Endothelial cell of umbilical vein (primary cell): ENCODE measurements around the gene PLEKHG7. TPM values are rescaled to one million over a fixed set of nuclear protein-coding genes. Genes with fewer than 3 reads are reported as not detected.

Experiments used
- BruUV-seq: library from RNA; stranded (reverse); fragments of 400-500 nt; replicated peaks from 2 replicates; lab custom pipeline; 2021; lab: Mats Ljungman, UMichigan
- CTCF ChIA-PET: fragments of 300-600, 350-600 bp; sonication (Branson Sonifier 250); formaldehyde crosslinking; loops from one replicate; lab custom pipeline; 2021; ENCODE audit warnings: antibody characterized with exemption, inconsistent platforms; lab: Charles Lee
- POLR2A ChIA-PET: fragments of 300-600, 350-600 bp; sonication (Branson Sonifier 250); formaldehyde crosslinking; loops from one replicate; lab custom pipeline; 2021; ENCODE audit warnings: antibody characterized with exemption, inconsistent platforms; lab: Charles Lee
- DNase-seq: peaks from one replicate; pipeline ENCODE4 v3.0.0-alpha.2; 2011; ENCODE audit warnings: low read depth, low spot score
- FAIRE-seq: peaks from 2 replicates; lab custom pipeline; 2011; peaks lifted over from hg19 to GRCh38; lab: Jason Lieb, UNC
- H2AFZ ChIP-seq: 2 replicates; pipeline ENCODE4 v1.6.0; 2012; ENCODE audit warnings: low read depth, low read length, control low read depth, inconsistent platforms
- H3K27ac ChIP-seq: 2 replicates; pipeline ENCODE4 v1.5.1; 2011; ENCODE audit warnings: low read depth, mild to moderate bottlenecking, control low read depth, low read length, moderate library complexity; ENCODE audit not compliant: insufficient read depth
- H3K27me3 ChIP-seq, 2 experiments: 2 replicates each; pipeline versions ENCODE4 v1.6.0 to v1.6.1; 2011; ENCODE audit warnings: low read length in 2 of 2, mixed read lengths in 1 of 2; ENCODE audit not compliant: control insufficient read depth in 2 of 2, insufficient read depth in 2 of 2
- H3K36me3 ChIP-seq, 2 experiments: 2 replicates in 1 of 2; 3 replicates in 1 of 2; pipeline ENCODE4 v1.5.1; 2011; ENCODE audit warnings: low read length in 2 of 2, mild to moderate bottlenecking in 1 of 2, moderate library complexity in 1 of 2; ENCODE audit not compliant: control insufficient read depth in 2 of 2, insufficient read depth in 2 of 2; ENCODE audit errors: extremely low read depth in 1 of 2
- H3K4me1 ChIP-seq: 3 replicates; pipeline ENCODE4 v1.5.1; 2011; ENCODE audit warnings: mild to moderate bottlenecking, low read length; ENCODE audit not compliant: control insufficient read depth, insufficient read depth; ENCODE audit errors: extremely low read depth
- H3K4me2 ChIP-seq: 2 replicates; pipeline ENCODE4 v1.6.1; 2011; ENCODE audit warnings: low read length, control low read depth, mixed read lengths; ENCODE audit not compliant: insufficient read depth
- H3K4me3 ChIP-seq, 3 experiments: fragments of 200-600 bp in 1 of 3; sonication (generic), shearing (Covaris generic) in 1 of 3; replicated peaks in 1 of 3; 2 replicates each; pipeline ENCODE4 v1.5.1; 2011 to 2016; ENCODE audit warnings: control low read depth in 3 of 3, low read length in 3 of 3, mild to moderate bottlenecking in 2 of 3, inconsistent platforms in 1 of 3, low read depth in 1 of 3, moderate library complexity in 1 of 3; ENCODE audit not compliant: insufficient read depth in 1 of 3
- H3K79me2 ChIP-seq: 2 replicates; pipeline ENCODE4 v1.6.0; 2012; ENCODE audit warnings: low read length, inconsistent platforms; ENCODE audit not compliant: control insufficient read depth, insufficient read depth
- H3K9ac ChIP-seq: replicated peaks from 2 replicates; pipeline ENCODE3; 2011; ENCODE audit warnings: low read length, control low read depth; ENCODE audit not compliant: insufficient read depth; ENCODE audit errors: extremely low read depth
- H3K9me1 ChIP-seq: replicated peaks from 3 replicates; pipeline ENCODE4 v1.6.0; 2011; ENCODE audit warnings: mild to moderate bottlenecking, low read length; ENCODE audit not compliant: control insufficient read depth, insufficient read depth; ENCODE audit errors: extremely low read depth
- H3K9me3 ChIP-seq: replicated peaks from 2 replicates; pipeline ENCODE4 v1.5.1; 2012; ENCODE audit warnings: low read length, inconsistent platforms; ENCODE audit not compliant: control insufficient read depth, insufficient read depth
- H4K20me1 ChIP-seq: replicated peaks from 2 replicates; pipeline ENCODE3; 2011; ENCODE audit warnings: mild to moderate bottlenecking, low read length; ENCODE audit not compliant: control insufficient read depth, insufficient read depth; ENCODE audit errors: extremely low read depth
- CTCF ChIP-seq, 2 donors: IDR thresholded peaks; 1 replicate in 1 of 2; 2 replicates in 1 of 2; pipeline ENCODE4 v1.5.1; 2011; ENCODE audit warnings: low read length in 2 of 2, mild to moderate bottlenecking in 2 of 2, moderate library complexity in 2 of 2, control low read depth in 1 of 2, inconsistent platforms in 1 of 2, low read depth in 1 of 2; ENCODE audit not compliant: insufficient read depth in 1 of 2; ENCODE audit errors: extremely low read depth in 1 of 2
- EZH2 ChIP-seq: IDR thresholded peaks from 2 replicates; pipeline ENCODE4 v1.6.1; 2012; ENCODE audit warnings: borderline replicate concordance, low read depth, mild to moderate bottlenecking, moderate library complexity, low read length, inconsistent platforms; ENCODE audit not compliant: severe bottlenecking
- FOS ChIP-seq: IDR thresholded peaks from 2 replicates; pipeline ENCODE4 v1.6.1; 2011; ENCODE audit warnings: mild to moderate bottlenecking, low read length, moderate library complexity, borderline replicate concordance; ENCODE audit not compliant: insufficient read depth
- GATA2 ChIP-seq: IDR thresholded peaks from 2 replicates; pipeline ENCODE4 v1.7.0; 2011; ENCODE audit warnings: low read depth, mild to moderate bottlenecking, moderate library complexity, mixed read lengths, low read length; ENCODE audit not compliant: insufficient read length, insufficient read depth
- MYC ChIP-seq: IDR thresholded peaks from one replicate; pipeline ENCODE4 v1.6.1; 2011; ENCODE audit warnings: mild to moderate bottlenecking, low read depth, low read length
- POLR2A ChIP-seq: IDR thresholded peaks from 2 replicates; pipeline ENCODE4 v1.6.1; 2012; ENCODE audit warnings: low read depth, mild to moderate bottlenecking, control low read depth, low read length
- POLR2AphosphoS5 ChIP-seq: IDR thresholded peaks from 2 replicates; pipeline ENCODE4 v1.6.1; 2012; ENCODE audit warnings: low read depth, mild to moderate bottlenecking, control low read depth, low read length, moderate library complexity; ENCODE audit not compliant: insufficient read depth
- dilution Hi-C: fragments of 300-500 bp; cut with MboI; formaldehyde crosslinking; loops from one replicate; pipeline ENCODE4 v1.15.0; 2019; ENCODE audit warnings: low sequenced_read_pairs; ENCODE audit not compliant: extremely low pct_ligation_motif_present
- intact Hi-C: fragments of 100-400 bp; cut with micrococcal nuclease; formaldehyde crosslinking; loops from one replicate; pipeline ENCODE4 v1.10.0; 2022
- polyA plus RNA-seq, 4 experiments: library from polyadenylated mRNA; depleted of rRNA in 3 of 4; stranded (reverse) in 3 of 4; unstranded in 1 of 4; fragments of >200 nt; gene quantifications; 2 replicates each; pipeline versions ENCODE4 v1.2.1 to v1.2.3, GENCODE V29; 2011 to 2012; ENCODE audit warnings: missing spikeins in 1 of 4
- total RNA-seq: library from RNA; stranded (reverse); gene quantifications from 2 replicates; pipeline ENCODE4 v1.2.3, GENCODE V29; 2021
- TF ChIP-seq, protein P1 (sequence below): IDR thresholded peaks from 2 replicates; pipeline ENCODE4 v1.6.1; 2011; ENCODE audit not compliant: insufficient read depth, insufficient read length

PLEKHG7 gene
- total and polyA plus RNA-seq, 2 donors (not counting 3 experiments of a cell fraction or from before 2014, with no cell fraction given): not detected

DNA sequence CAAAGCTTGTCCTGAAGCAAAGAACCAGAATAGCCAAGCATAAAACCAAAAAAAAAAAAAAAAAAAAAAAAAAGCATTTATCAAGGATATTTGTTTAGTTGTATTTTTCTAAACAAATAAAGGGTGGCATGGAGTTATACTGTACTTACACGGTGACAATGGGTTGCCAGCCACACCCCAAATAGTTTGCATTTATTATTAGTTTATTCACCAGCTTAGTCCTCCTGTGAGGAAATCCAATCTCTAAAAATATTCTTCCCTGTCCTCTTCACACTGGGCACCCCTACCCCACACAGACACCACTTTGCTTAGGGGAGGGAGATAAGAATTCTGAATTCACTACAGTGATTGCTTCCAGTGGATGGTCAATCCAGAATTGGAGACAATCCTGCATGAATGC, 18.9 kb downstream of the PLEKHG7 start:
- Histone ChIP-seq H3K79me2 (no peaks in the 10 kb centered on the region), H3K9ac (no peak overlapping the region), H3K36me3 (no peaks in the 10 kb centered on the region), H4K20me1 (no peaks in the 10 kb centered on the region), H3K27ac (no peak overlapping the region), H2AFZ (no peak overlapping the region), H3K9me3 (no peaks in the 10 kb centered on the region), H3K4me3 (no peak overlapping the region), H3K4me1 (no peaks in the 10 kb centered on the region), H3K27me3 (no peaks in the 10 kb centered on the region), H3K9me1 (no peaks in the 10 kb centered on the region), H3K4me2 (no peak overlapping the region)
- no TSS peak for BruUV-seq
- intact Hi-C loops: no loop called here
- FAIRE-seq: no peak
- no peak for TF ChIP-seq POLR2AphosphoS5
- TF ChIP-seq, protein P1, sequence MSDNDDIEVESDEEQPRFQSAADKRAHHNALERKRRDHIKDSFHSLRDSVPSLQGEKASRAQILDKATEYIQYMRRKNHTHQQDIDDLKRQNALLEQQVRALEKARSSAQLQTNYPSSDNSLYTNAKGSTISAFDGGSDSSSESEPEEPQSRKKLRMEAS: no peak
- no peak for TF ChIP-seq FOS
- TF ChIP-seq MYC: no peak
- TF ChIP-seq EZH2: no peak
- POLR2A ChIA-PET: interaction anchor here (0.7 kb wide), 1 partner anchor 9 kb away, joined by 7 read pairs; no protein-coding TSS in a partner anchor
- CTCF ChIA-PET: interaction anchor here (1.8 kb wide), 1 partner anchor 698 kb away, joined by 4 read pairs; no protein-coding TSS in a partner anchor
- DNase-seq: no peak
- dilution Hi-C loops: no loop called here

DNA sequence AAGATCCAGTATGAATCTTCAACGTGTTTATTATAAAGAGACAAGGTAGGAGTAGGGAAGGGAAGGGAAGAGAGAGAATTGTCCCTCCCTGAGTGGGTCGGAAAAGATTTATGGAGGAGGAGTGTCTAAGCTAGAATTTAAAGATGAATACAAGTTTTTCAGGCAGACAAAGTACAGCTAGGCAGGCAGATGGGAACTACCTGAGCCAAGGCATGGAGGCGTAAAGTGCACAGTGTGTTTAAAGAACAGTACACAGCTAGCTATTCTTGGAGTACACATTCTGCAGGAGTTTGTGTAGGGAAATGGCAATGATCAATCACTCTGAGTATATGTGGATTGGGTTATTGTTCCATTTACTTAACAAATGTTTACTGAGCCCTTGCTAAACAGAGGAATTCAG, 20.1 kb downstream of the PLEKHG7 start:
- Histone ChIP-seq H3K4me1 (no peaks in the 10 kb centered on the region), H3K9ac (no peak overlapping the region), H3K27ac (no peak overlapping the region), H3K36me3 (no peaks in the 10 kb centered on the region), H3K4me3 (no peak overlapping the region), H3K79me2 (no peaks in the 10 kb centered on the region), H3K27me3 (no peaks in the 10 kb centered on the region), H2AFZ (no peak overlapping the region), H3K9me1 (no peaks in the 10 kb centered on the region), H4K20me1 (no peaks in the 10 kb centered on the region), H3K9me3 (no peaks in the 10 kb centered on the region), H3K4me2 (no peak overlapping the region)
- intact Hi-C loops: no loop called here
- FAIRE-seq (no peak), DNase-seq (no peak)
- BruUV-seq: no TSS peak
- dilution Hi-C loops: no loop called here
- TF ChIP-seq POLR2AphosphoS5 (no peak), GATA2 (no peak), POLR2A (no peak), CTCF (IDR thresholded peaks at IDR 0.05; ENCODE audit: extremely low read depth in 1 of 2, insufficient read depth in 1 of 2, low read depth in 1 of 2, low read length in 2 of 2) (no peak), MYC (no peak), EZH2 (no peak), FOS (no peak)
- TF ChIP-seq, protein P1: no peak
- ChIA-PET CTCF (interaction anchor here (1.0 kb wide), 1 partner anchor 697 kb away, joined by 3 read pairs; no protein-coding TSS in a partner anchor), POLR2A (no interaction called here)
